ENCODE data around the gene ATRIP. TPM values are rescaled to one million over a fixed set of nuclear protein-coding genes. Genes with fewer than 3 reads are reported as not detected.
A peak's percentile ranks its signal among the peaks of the same experiment; 100 is the strongest.
"Not testable (repeated sequence)": the region's sequence is repeated elsewhere in the genome, so short reads cannot be mapped to it uniquely, and the experiment has no call there.

The ATRIP gene
- total RNA-seq, 1 experiment from 2014 or later: 5.7 TPM

DNA sequence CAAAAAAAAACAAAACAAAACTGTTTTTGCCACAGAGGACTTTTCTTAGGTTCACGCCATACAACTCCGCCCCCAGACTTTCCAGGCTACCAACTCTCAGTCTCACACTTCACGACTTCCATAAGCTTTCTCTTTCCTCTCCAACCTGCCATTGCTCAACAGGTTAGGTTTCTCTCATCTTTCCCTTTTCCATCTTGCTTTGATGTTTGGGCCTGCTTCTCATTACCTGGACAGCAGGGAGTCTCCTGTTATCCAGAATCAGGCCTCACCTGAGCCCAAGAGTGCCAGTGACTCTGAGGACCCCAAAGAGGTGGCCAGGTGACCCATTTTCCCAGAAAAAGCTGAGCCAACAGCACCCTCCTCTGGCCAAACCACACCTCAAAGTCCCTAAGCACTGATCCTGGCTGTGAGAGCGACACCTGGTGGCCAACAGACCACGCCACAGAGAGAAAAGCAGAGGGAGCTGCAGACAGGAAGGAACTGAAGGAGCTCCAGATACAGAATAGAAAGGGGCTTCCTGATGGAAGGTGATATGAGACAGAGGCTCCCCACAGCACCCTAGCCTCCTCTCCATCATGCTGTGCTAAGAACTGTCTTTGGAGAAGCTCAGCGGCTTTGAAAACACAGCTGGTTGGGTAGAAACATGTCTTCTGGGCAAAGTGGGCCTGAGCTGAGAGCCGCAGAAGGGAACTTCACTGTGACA lies 10.6 kb upstream of the ATRIP start:
- DNase-seq (ENCODE audit: low spot score): peak; percentile 65

DNA sequence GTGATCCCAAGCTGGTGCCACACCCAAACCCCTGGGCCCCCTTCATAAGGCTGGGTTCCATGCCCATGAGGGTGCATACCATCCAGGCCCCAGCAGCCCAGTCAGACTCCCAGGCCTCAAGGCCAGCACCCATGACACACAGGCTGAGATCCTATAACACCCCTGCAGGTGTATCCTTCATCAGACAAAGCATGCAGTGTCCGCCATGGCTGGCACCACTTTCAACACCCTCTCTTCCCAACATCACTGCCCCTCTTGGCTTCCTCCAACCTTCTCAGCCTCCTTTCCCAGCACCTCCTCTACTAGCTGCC lies 10.1 kb upstream of the ATRIP start:
- no peak for DNase-seq (ENCODE audit: low spot score)

DNA sequence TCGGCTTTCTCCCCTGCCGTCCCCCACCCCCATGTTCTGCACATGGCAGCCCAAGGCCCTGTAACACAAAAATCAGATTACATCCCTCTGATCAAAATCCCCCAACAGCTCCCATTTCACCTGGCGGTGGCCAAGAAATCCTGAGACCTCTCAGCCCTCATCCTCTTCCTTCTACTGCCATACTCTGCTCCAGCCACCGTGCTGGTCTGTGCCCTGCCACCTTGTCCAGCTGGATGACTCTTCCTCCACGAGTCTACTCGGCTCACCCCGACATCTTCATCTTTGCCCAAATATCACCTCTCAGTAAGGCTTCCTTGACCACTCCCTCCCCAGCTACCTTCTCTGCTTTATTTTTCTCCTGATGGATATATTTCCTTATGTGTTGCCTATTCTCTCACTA lies 9.7 kb upstream of the ATRIP start:
- no peak for DNase-seq (ENCODE audit: low spot score)

DNA sequence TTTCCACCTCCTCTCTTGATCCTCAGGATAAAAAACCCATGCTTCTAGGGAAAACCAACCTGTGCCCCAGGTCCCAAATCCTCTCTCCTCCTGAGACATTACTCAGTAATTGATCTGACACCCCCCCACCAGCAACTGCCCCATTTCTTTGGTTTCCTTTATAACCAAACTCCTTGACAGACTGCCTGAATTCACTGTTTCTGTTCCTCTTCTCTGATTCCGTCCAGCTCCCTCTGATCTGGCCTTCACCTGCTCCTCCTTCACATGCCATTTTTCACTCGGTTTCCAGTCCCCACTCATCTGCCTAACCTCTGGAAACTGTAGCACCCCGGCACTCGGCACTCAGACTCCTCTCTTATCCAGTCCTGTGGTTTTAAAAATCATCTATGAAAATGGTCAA lies 8.7 kb upstream of the ATRIP start:
- DNase-seq (ENCODE audit: low spot score): no peak

DNA sequence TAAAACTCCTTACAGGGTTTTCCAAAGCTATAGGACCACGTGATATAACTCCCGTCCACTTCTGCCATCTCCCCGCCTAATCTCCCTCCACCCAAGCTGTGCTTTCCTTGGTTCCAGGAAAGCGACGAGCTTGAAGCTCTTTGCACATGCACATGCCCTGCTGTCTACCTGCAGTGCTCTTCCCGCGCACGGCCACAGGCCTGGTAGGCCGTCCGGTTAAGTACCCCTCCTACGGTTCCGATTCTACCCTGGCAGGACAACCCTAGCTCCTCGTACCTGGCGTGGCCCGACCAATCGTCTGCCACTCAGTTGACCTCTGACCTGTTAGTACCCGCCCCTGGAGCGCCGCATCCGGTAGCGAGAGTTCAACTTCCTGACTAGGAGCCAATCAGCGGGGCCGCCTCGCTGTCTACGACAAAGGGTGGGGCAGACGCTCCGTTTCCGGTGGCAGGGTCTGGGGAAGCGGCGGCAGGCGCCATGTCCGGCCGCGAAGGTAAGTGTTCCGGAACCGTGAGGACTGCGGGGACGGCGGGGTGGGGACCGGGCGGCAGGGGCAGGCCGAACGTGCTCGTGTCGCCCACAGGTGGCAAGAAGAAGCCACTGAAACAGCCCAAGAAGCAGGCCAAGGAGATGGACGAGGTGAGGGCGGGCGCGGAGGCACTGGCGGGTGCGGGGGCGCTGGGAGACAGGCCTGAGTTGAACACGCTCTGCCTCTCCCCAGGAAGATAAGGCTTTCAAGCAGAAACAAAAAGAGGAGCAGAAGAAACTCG lies 6.5 kb upstream of the ATRIP start, which contains the start of the genes CCDC51 and TMA7:
CCDC51 (minus strand) TSS at position 300 of the 770 bp plus-strand sequence. CDS start 4,991 bp downstream, outside the sequence.
TMA7 (plus strand) TSS at position 438 of the 770 bp plus-strand sequence; CDS start at position 478, 40 bp downstream.
- DNase-seq (ENCODE audit: low spot score): peak; percentile 93

DNA sequence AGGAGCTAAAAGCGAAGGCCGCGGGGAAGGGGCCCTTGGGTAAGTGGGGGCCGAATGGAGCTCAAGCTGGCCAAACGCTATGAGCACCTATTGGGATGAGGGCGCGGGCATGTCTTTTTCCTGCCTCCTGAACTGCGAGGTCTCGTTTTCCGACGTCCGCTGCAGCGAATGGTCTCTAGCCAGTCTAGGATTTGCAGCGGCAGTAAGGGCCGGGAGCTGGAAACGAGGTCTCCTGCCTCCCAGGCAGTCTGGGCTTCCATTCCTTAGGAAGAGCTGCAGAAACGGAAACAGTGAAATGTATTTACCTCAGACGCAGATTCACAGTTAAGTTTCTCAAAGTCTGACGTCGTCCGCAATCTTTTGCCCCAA lies 6.0 kb upstream of the ATRIP start:
- DNase-seq (ENCODE audit: low spot score): no peak

DNA sequence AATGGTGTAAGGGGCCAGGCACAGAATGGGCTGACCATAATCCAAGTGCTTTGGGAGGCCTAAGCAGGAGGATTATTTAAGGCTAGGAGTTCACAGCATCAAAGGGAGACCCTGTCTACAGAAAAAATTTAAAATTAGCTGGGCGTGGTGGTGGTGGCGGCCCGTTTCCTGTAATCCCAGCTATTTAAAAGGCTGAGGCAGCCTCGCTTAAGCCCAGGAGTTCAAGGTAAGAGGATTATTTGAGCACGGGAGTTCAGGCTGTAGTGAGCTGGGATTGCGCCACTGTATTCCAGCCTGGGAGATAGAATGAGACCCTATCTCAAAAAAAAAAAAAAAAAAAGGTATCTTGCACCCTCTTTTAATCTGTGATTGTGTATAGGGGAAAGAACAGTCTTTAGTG lies 4.6 kb upstream of the ATRIP start:
- DNase-seq (ENCODE audit: low spot score): no peak

DNA sequence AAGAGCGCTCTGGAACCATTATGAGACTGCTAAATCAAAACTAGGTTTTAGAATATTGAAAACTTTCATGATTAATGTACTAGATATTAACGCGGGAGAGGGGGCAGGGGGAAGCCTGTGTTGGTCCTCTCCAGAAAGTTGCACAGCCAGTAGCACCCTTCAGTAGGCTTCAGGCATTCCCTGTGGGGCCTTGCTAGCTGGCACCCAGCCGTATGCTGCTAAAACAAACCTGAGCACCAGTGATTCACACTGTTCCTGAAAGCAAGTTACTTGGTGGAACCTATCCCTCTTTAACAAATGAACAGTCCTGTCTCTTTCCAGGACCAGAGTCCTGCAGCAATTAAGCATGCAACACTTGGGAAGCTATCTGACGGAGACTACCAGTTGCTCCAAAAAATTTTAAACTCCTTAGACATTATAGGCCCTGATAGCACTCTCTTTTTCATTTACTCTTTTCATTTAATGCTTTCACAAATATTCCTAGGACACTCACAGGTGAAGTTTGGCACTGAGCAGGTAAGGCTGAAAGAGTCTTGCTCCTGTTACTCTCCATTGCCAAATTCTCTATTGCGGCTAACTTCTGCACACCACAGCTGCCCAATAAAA lies 1.2 kb upstream of the ATRIP start:
- DNase-seq (ENCODE audit: low spot score): no peak

DNA sequence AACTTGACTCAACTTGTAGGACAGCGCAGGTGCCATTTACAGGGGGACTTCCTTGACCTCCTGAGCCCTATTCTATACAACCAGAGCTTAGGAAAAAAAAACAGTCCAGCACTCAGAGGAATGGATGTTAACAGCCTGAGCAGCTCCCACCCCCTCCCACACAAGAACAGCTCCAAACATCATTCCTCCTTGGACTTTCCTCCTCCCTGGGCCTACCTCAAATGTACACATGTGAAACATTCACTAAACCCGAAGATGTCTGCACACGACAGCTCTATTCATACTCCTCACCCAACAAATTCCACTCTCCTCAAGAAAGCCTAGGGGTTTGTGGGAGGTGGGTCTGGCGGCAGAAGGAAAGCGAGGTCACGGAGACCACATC lies 503 bp upstream of the ATRIP start:
- no peak for DNase-seq (ENCODE audit: low spot score)

DNA sequence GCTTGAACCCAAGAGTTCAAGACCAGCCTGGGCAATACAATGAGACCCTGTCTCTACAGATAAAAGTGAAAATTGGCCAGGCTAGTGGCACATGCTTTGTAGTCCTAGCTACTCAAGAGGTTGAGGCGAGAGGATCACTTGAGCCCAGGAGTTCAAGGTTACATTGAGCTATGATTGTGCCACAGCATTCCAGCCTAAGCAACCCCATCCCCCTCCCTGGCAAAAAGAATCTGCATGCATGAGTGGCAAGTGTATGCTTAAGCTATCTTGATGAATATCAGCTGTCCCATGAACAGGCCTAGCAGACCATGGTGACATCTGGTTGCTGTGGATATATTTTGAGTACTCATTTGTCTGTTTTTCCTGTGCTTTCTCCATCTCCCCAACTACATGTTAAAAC lies 4.7 kb downstream of the ATRIP start:
- DNase-seq (ENCODE audit: low spot score): no peak

DNA sequence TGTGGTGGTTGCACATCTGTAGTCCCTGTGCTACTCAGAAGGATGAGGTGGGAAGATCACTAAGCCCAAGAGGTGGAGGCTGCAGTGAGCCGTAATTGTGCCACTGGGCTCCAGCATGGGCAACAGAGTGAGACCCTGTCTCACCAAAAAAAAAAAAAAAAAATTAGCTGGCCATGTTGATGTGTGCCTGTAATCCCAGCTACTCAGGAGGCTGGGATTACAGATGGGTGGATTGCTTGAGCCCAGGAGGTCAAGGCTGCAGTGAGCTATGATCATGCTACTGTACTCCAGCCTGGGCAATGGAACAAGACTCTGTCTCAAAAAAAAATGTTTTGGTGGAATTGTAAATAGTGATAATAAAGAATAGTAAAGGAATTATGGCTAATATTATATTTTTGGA lies 9.9 kb downstream of the ATRIP start:
- no peak for DNase-seq (ENCODE audit: low spot score)

DNA sequence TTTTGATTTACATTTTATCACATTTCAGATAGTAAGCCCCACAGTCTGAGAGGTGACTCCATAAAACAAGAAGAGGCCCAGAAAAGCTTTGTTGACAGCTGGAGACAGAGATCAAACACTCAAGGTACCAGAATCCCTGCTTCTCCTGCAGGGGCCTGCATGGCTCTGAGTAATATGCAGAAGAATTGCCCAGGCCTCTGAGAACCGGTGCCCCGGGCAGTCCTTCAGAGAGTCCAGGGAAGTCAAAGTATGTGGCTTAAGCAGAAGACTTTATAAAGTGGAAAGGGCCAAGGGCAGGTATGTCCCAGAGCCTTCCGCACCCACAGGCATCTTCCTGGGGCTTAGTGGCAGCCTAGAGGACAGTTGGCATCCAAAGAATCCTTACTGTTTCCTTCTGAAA lies 12.8 kb downstream of the ATRIP start:
- DNase-seq (ENCODE audit: low spot score): no peak

DNA sequence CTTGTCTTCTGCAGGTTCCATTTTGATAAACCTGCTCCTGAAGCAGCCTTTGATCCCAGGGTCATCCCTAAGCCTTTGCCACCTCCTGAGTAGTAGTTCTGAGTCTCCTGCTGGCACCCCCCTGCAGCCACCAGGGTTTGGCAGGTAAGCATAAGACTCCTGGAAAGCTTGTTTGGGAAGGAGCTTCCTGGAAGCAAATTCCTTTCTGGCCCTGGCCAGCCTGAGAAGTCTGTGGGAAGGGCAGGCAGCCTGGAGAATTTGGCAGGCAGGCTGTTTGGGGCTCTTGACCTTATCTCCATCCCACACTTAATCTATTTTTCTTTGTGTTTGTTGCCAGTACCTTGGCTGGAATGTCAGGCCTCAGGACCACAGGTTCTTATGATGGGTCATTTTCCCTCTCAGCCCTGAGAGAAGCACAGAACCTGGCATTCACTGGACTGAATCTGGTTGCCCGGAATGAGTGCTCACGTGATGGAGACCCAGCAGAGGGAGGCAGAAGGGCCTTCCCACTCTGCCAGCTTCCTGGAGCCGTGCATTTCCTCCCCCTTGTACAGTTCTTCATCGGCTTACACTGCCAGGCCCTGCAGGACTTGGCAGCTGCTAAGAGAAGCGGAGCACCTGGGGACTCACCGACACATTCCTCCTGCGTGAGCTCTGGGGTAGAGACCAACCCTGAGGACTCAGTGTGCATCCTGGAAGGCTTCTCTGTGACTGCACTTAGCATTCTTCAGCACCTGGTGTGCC lies 13.4 kb downstream of the ATRIP start:
- no peak for DNase-seq (ENCODE audit: low spot score)

DNA sequence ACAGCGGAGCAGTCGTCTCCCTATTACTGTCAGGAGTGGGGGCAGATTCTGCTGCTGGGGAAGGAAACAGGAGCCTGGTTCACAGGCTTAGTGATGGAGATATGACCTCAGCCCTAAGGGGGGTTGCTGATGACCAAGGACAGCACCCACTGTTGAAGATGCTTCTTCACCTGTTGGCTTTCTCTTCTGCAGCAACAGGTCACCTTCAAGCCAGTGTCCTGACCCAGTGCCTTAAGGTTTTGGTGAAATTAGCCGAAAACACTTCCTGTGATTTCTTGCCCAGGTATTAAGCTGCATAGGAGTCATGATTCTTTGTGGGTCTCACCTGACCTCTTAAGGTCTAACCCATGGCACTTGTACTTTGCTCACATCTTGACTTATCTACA lies 14.0 kb downstream of the ATRIP start:
- DNase-seq (ENCODE audit: low spot score): no peak

DNA sequence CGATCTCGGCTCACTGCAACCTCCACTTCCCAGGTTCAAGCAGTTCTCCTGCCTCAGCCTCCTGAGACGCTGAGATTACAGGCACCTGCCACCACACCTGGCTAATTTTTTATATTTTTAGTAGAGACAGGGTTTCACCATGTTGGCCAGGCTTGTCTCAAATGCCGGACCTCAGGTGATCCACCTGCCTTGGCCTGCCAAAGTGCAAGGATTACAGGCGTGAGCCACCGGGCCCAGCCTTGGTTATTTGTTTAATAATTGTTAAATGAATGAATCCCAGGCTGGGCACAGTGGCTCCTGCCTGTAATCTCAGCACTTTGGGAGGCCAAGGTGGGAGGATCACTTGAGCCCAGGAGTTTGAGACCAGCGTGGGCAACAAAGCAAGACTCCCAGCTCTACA lies 15.2 kb downstream of the ATRIP start:
- DNase-seq (ENCODE audit: low spot score): not testable (repeated sequence)

DNA sequence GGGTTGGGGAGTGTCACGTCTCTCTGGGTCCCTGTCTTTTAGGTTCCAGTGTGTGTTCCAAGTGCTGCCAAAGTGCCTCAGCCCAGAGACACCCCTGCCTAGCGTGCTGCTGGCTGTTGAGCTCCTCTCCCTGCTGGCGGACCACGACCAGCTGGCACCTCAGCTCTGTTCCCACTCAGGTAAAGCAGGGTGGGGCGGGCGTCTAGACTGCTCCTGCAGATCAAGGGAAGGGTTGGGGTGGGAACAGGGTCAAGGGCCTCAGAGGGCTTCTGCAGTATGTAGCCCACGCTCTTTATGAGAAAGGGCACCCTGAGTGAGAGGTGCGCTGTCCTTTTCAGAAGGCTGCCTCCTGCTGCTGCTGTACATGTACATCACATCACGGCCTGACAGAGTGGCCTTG lies 17.2 kb downstream of the ATRIP start:
- no peak for DNase-seq (ENCODE audit: low spot score)

DNA sequence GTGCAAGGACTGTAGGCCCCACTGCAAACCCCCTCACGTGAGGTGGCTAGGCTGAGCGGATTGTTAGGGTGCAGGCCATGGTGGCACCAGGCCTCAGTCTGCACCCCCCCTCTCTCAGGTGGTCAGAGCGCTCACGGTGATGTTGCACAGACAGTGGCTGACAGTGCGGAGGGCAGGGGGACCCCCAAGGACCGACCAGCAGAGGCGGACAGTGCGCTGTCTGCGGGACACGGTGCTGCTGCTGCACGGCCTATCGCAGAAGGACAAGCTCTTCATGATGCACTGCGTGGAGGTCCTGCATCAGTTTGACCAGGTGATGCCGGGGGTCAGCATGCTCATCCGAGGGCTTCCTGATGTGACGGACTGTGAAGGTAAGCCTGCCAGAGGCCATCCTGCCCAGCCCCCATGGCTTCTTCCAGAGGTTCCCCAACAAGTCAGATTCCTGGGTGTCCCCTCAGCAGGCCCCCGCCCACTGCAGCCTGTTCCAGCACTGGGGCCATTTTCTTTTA lies 18.2 kb downstream of the ATRIP start:
- no peak for DNase-seq (ENCODE audit: low spot score)

DNA sequence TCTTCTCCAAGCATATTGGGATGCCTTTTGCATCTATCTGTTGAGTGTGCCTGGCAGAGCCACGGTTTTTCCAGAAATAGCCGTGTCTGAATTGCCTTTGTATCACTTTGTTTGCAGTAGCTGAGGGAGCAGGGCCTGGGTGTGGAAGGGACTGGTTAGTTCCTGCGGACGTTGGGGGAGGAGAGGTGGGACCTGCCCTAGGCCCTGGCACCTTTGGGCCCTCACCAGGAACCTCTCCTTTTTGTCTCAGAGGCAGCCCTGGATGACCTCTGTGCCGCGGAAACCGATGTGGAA lies 18.6 kb downstream of the ATRIP start:
- no peak for DNase-seq (ENCODE audit: low spot score)

DNA sequence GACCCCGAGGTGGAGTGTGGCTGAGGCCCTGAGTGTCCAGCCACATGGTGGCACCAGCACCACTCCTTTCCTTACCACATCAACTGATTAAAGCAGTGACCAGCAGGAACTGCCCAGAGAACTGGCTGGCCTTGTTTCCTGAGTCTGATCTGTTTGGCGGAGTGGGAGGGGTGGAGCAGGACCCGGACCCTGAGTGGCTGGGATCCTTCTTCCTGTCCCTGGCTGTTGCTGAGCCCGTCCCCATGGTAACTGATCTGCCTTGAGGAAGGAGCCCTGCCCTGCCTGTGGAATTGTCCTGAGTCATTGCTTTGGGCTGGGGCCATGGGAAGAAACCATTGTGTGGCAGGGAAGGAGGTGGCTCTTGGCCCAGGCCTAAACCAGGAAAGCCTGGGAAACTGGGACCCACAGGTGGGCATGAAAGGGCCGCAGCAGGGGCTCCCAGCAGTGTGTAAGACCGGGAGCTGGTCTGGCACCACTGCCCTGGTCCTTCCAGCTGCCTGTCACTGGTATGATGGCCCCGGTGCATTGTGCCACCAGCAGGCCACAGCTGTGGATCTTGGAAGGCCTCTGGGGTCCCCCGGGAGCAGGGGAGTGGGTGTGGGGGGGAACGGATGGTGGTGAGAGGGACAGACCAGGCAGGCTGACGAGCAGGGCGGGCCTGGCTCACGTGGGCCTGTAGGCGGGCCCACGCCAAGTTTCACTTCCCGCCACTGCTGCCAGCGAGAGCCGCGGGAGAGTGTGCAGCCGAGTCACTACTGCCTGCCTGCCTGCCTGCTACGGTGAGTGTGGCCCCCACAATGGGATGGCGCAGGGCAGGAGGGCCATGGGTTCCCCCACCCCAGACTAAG lies 19.2 kb downstream of the ATRIP start:
- peak; percentile 99 for DNase-seq (ENCODE audit: low spot score)

DNA sequence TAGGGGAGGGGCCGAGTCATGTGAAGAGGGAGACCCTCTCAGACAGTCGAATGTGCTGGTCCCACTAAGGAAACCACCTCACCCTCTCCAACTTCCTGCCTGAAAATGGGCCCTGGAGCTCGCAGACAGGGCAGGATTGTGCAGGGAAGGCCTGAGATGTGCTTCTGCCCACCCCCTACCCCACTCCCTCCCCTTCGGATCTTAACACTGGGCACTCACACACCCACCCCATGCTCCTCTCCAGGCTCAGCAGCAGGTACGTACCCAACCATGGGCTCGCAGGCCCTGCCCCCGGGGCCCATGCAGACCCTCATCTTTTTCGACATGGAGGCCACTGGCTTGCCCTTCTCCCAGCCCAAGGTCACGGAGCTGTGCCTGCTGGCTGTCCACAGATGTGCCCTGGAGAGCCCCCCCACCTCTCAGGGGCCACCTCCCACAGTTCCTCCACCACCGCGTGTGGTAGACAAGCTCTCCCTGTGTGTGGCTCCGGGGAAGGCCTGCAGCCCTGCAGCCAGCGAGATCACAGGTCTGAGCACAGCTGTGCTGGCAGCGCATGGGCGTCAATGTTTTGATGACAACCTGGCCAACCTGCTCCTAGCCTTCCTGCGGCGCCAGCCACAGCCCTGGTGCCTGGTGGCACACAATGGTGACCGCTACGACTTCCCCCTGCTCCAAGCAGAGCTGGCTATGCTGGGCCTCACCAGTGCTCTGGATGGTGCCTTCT lies 20.0 kb downstream of the ATRIP start:
- no peak for DNase-seq (ENCODE audit: low spot score)

DNA sequence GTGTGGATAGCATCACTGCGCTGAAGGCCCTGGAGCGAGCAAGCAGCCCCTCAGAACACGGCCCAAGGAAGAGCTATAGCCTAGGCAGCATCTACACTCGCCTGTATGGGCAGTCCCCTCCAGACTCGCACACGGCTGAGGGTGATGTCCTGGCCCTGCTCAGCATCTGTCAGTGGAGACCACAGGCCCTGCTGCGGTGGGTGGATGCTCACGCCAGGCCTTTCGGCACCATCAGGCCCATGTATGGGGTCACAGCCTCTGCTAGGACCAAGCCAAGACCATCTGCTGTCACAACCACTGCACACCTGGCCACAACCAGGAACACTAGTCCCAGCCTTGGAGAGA lies 20.5 kb downstream of the ATRIP start:
- DNase-seq (ENCODE audit: low spot score): no peak
